Right ventricle myocardium inferior (tissue), 1 donor: ENCODE results near the gene TESK1. TPM values are rescaled to one million over a fixed set of nuclear protein-coding genes. Genes with fewer than 3 reads are reported as not detected.
"Not testable (repeated sequence)": the region's sequence is repeated elsewhere in the genome, so short reads cannot be mapped to it uniquely, and the experiment has no call there.

ENCODE experiments used
- ATAC-seq: fragments of 200-7000 bp; cut with Tn5 transposase; one replicate; pipeline ENCODE4 v1.9.1; 2020; ENCODE audit warnings: mild to moderate bottlenecking, moderate library complexity
- DNase-seq: peaks from one replicate; pipeline ENCODE4 v3.0.0; 2021; ENCODE audit errors: missing footprints
- intact Hi-C: fragments of 100-400 bp; cut with DNase I; formaldehyde crosslinking; loops from one replicate; pipeline ENCODE4 v1.11.0; 2022
- total RNA-seq: library from RNA; stranded (reverse); fragmentation: NEBNext Ultra II Directional; extraction: Animal tissue kit (Norgen Biotek cat#: 25700); gene quantifications from one replicate; pipeline ENCODE4 v1.2.1, GENCODE V29; 2021
- donor health status: DM: no; HTN: yes; CAD: no; lungs with severe emphysema.

Gene TESK1
- total RNA-seq, 1 donor from 2014 or later, result 27.3 TPM

DNA sequence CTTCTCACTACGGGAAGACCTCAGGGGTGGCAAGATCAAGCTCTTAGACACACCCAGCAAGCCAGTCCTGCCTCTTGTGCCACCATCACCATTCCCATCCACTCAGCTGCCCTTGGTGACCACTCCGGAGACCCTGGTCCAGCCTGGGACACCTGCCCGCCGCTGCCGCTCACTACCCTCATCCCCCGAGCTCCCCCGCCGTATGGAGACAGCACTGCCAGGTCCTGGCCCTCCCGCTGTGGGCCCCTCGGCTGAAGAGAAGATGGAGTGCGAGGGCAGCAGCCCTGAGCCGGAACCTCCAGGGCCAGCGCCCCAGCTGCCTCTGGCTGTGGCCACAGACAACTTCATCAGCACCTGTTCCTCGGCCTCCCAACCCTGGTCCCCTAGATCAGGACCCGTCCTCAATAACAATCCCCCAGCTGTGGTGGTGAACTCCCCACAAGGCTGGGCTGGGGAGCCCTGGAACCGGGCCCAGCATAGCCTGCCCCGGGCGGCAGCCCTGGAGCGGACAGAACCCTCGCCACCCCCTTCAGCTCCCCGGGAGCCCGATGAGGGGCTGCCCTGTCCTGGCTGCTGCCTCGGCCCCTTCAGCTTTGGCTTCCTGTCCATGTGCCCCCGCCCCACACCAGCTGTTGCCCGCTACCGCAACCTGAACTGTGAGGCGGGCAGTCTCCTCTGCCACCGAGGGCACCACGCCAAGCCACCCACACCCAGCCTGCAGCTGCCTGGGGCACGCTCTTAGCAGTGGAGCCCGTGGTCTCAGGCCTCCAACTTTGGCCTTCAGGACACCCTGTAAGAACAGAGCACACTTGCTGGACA, 4.1 kb downstream of the TESK1 start:
- DNase-seq, result no peak
- intact Hi-C loops, result no loop called here
- no peak for ATAC-seq

DNA sequence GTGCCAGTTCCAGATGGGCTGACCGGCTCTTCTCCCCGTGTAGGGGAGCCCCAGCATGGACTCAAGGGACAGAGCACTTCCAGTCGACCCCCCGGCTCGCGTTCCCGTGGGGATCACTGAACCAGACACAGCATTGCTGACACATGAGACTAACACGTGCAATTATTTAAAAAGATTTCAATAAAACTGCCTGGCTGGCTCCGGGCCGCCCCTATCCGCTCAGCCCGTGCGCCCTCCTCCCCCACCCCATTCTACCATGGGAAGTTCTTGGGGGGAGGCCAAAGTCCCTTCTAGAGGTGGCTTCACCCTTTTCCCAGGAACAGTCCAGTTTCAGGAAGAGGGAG, 4.7 kb downstream of the TESK1 start:
- ATAC-seq (no peak), DNase-seq (no peak)
- intact Hi-C loops, result no loop called here

GRCh38 chr9:35611230-35611797, 6.3 kb downstream of the TESK1 start:
- intact Hi-C loops, result no loop called here
- no peak for DNase-seq
- peak; percentile 42 for ATAC-seq

DNA sequence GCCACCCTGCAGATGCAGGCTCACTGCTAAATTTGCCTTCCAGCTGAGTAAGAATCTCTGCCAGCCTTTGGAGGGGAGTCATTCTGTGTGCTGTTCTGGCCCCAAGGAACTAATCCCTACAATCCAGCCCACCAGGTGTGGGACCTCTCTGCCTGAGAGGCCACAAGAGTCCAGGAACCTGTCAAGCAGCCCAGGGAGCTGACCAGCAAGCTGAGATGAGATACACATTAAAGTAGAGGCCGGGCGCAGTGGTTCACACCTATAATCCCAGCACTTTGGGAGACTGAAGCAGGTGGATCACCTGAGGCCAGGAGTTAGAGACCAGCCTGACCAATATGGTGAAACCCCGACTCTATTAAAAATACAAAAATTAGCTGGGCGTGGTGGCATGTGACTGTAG, 7.0 kb downstream of the TESK1 start:
- DNase-seq, intact Hi-C loops, ATAC-seq: not testable (repeated sequence)

DNA sequence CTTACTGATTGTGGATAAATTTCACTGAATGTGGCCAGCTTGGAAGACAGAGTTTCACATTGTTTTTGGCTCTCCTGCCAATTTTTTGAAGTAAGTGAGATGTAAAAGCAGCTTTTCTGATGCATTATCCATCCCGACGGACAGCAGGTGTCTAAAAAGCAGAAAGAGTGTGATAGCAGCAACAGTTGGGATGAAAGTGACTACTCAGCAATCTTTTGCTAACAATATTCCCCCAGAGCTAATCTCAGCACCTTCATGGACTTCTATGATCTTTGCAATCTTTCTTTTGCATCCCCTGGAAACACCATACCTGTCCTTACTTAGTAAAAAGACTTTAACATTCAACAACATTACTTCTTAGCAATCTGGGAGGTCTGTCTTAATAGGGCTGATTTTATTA, 7.8 kb downstream of the TESK1 start:
- intact Hi-C loops, result no loop called here
- DNase-seq, result no peak

GRCh38 chr9:35615981-35616680, 11.1 kb downstream of the TESK1 start:
- intact Hi-C loops, result no loop called here
- ATAC-seq (no peak), DNase-seq (no peak)

More for the DNA sequence above, 7.8 kb downstream of the TESK1 start:
- ATAC-seq, result no peak

DNA sequence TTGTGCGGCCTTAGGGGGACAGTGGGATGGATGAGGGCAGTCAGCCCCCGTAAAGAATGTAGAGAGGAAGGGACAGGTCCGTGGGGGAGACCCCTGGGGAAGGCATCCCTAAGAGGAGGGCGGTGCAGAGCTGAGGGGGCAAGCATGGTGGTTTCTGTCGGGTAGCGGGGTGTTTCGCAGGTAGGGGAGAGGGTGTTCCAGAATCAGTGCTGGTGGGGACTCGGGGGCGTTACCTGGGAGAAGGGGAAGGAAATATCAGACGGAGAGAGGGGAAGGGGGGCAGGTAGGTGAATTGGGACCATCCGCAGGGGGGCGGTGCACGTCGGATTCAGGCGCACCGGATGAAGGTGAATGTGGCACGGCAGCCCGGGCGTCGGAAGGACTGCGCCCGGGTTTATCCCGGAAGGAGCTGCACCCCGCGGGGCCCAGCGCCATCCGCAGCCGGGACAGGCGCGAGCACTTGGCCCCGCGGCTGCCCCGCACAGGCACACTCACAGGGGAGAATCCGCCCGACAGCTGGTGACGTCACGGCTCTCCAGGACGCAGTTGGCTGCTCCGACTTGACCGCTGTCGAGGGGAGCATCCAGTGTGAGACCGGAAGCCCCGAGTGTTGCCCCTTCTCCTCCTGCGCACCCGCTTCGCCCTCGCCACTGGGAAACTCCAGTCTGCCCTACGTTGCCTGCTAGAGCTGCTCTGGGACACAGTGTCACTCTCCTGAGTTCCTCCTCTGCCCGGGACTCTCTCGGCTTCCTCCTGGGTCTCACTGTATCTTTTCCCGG, 11.8 kb downstream of the TESK1 start:
- intact Hi-C loops, result no loop called here
- DNase-seq (peak; percentile 86), ATAC-seq (peak; percentile 49)

DNA sequence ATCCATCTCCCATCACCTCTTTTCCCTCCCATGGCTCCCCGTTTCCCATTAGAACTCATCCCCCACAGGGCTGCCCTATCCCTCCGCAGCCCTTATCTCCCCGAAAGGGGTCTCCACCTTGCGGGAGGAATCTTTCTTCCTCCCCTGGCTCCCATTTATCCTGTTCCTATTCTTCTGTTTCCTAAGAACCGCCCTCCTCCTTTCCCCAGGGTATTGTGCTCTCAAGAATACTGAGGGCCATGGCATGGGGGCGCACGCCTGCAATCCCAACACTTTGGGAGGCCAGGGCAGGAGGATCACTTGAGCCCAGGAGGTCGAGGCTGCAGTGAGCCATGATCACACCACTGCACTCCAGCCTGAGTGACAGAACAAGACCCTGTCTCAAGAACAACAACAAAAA, 12.5 kb downstream of the TESK1 start:
- intact Hi-C loops, result no loop called here
- no peak for DNase-seq
- ATAC-seq, result no peak

- intact Hi-C loops, result no loop called here
- DNase-seq (no peak), ATAC-seq (peak; percentile 40)
Measured at GRCh38 chr9:35618325-35618727, 13.3 kb downstream of the TESK1 start, which contains the start of gene CD72. CD72 (minus strand) TSS chr9:35618413; CDS start chr9:35618303, 110 bp downstream.

DNA sequence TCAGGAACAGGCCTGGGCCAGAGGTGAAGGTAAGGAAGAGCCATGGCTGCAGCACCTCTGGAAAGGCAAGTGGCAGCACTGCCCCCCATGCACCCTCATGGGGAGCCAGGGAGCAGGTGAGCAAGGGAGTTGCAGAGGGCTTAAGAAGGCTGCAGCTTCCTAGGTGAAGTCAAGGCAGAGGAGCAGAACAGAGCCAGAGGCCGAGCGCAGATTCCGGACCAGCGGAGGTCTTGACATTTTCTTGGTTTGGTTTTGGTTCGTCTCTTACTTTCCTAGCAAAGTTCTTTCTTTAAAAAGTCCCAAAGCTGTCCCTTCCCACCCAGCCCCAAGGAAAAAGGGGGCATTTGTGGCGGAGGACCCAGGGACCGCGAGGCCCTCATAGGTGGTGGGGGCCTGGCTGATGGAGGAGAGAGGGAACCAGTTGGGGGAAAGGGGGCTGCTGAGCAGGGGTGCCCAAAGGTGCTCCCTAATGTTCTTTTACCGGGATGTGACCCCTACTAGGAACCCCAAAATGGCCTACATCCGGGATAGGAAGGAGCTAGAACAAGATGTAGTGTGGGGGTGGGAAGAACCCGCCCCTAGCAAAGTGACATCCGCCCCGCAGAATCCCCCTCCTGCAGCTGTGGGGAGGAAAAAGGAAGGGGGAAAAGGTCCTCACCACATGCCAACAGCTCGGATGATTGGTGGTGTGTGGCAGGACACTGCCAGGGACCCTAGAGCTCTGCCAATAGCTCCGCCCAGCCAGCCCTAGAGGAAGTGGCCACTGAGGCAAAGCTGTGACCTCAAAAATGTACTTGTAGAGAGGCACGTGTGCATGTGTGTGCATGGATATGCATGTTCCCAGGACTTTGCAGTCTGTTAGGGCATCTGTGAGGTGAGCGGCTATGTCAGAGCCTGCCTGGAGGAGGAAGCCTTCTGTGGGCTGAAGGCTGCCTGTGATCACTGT, 14.1 kb downstream of the TESK1 start:
- intact Hi-C loops, result no loop called here
- DNase-seq, result no peak
- ATAC-seq, result peak; percentile 33

DNA sequence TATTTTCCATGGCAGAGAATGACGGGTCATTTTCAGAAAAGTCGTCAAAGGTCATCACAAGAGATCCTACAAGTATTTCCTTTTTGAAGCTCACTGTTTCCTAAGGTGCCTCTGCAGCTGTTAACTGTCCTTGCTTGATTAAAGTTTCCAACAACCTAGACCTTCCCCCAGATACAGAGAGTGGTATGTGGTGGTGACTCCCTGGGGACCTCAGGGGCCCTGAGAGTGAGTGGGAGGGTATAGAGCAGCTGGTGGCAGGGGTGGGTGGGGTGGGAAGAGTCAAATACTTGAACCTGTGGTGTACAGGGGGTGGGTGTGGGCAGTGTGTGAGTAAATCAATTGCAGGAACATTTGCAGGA, 14.7 kb downstream of the TESK1 start:
- intact Hi-C loops, result no loop called here
- no peak for DNase-seq
- ATAC-seq, result no peak

- ATAC-seq, result no peak
- intact Hi-C loops, result no loop called here
- DNase-seq, result no peak
Measured at GRCh38 chr9:35627575-35627974, 22.5 kb downstream of the TESK1 start.

- DNase-seq (no peak), ATAC-seq (no peak)
- intact Hi-C loops, result no loop called here
Measured at GRCh38 chr9:35628389-35628991, 23.4 kb downstream of the TESK1 start.

DNA sequence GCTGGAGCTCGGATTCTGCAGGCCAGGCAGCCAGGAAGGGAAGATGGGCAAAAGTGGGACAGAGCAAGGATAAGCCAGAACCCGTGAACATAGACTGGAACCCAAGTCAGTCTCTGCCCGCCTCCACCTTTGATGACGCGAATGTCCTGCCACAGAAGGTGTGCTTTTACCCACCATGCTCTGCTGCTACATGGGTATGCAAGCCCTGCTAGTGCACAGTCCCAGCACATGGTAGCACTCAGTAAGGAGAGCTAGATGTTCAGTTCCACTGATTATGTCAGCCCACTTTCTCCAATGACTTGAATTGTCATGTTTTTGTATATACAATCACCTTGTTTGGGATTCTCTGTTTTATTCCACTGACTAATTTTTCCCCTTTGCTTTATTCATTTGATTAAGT, 24.5 kb downstream of the TESK1 start:
- DNase-seq (no peak), ATAC-seq (no peak)
- intact Hi-C loops, result no loop called here

GRCh38 chr9:35635730-35636129, 30.7 kb downstream of the TESK1 start:
- intact Hi-C loops, result no loop called here
- DNase-seq, result no peak
- no peak for ATAC-seq

DNA sequence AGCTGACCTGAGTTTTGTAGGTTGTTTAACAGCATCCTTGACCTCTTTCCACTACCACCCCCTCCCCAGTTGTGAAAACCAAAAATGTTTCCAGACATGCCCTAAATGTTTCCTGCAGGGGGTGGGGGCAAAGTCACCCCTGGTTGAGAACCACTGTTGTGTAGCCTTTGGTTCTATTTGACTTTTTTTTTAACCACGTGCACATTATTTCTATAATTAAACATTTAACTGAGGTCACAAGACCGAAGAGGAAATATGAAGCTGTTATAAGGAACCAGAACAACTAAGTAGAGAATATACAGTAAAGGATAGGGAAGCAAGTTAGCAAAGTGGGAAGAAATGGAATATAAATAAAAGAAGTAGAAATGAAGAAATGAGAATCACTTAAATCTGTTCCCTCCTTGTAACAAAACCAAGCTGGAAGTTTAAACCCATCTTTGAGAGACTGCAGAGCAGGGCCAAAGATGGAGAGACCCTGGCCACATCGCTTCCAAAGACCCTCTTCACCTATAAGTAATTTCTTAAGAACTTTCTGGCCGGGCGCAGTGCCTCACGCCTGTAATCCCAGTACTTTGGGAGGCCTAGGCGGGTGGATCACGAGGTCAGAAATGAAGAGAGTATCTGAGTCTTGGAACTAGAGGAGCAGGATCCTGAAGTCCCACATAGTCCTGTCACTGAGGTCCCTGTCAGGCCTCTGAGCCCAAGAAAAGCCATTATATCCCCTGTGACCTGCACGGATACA, 31.2 kb downstream of the TESK1 start:
- intact Hi-C loops, result no loop called here
- DNase-seq (no peak), ATAC-seq (no peak)

DNA sequence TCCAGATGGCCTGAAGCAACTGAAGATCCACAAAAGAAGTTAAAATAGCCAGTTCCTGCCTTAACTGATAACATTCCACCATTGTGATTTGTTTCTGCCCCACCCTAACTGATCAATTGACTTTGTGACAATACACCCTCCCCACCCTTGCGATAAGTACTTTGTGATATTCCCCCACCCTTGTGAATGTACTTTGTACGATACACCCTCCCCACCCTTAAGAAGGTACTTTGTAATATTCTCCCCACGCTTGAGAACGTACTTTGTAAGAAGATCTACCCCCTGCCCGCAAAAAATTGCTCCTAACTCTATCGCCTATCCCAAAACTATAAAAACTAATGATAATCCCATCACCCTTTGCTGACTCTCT, 31.8 kb downstream of the TESK1 start:
- ATAC-seq, intact Hi-C loops, DNase-seq: not testable (repeated sequence)
